Caco-2 (cell line): Measurements from ENCODE around the gene RPS6KA4. TPM values are rescaled to one million over a fixed set of nuclear protein-coding genes. Genes with fewer than 3 reads are reported as not detected.

Experiments used
- BruUV-seq: library from RNA; stranded (reverse); fragments of 400-500 nt; replicated peaks from 2 replicates; lab custom pipeline; 2021; lab: Mats Ljungman, UMichigan
- CTCF ChIA-PET: fragments of 300-600 bp; sonication (Branson Sonifier 250); formaldehyde crosslinking; loops from one replicate; lab custom pipeline; 2022; ENCODE audit warnings: antibody characterized with exemption; lab: Charles Lee
- POLR2A ChIA-PET: fragments of 300-600 bp; sonication (Branson Sonifier 250); formaldehyde crosslinking; loops from one replicate; lab custom pipeline; 2022; ENCODE audit warnings: antibody characterized with exemption; lab: Charles Lee
- DNase-seq, 2 experiments: peaks; one replicate each; pipeline versions ENCODE4 v3.0.0 to v3.0.0-alpha.2; 2020 to 2022
- H3K27me3 ChIP-seq: replicated peaks from 2 replicates; pipeline ENCODE4 v1.6.0; 2011; ENCODE audit warnings: low read length; ENCODE audit not compliant: control insufficient read depth, insufficient read depth
- H3K36me3 ChIP-seq: 2 replicates; pipeline ENCODE4 v1.5.1; 2011; ENCODE audit warnings: low read length; ENCODE audit not compliant: control insufficient read depth, insufficient read depth
- H3K4me1 ChIP-seq: fragments of 250-450 bp; sonication (Bioruptor Pico); 2 replicates; pipeline ENCODE4 v1.5.1; 2020; ENCODE audit warnings: mild to moderate bottlenecking
- H3K4me3 ChIP-seq: 2 replicates; pipeline ENCODE4 v1.5.1; 2011; ENCODE audit warnings: low read depth, mild to moderate bottlenecking, control low read depth, low read length
- H3K9me3 ChIP-seq: fragments of 250-450 bp; sonication (Bioruptor Pico); 2 replicates; pipeline ENCODE4 v1.5.1; 2020; ENCODE audit warnings: mild to moderate bottlenecking, moderate library complexity
- H3K27ac Mint-ChIP-seq: one replicate; pipeline ENCODE4 v1.8.0; 2022; ENCODE audit warnings: mixed read lengths; ENCODE audit not compliant: unreplicated experiment
- H3K27me3 Mint-ChIP-seq: one replicate; pipeline ENCODE4 v1.8.0; 2022; ENCODE audit warnings: mixed read lengths; ENCODE audit not compliant: insufficient read depth, unreplicated experiment
- H3K36me3 Mint-ChIP-seq: one replicate; pipeline ENCODE4 v1.8.0; 2022; ENCODE audit warnings: mild to moderate bottlenecking, mixed read lengths; ENCODE audit not compliant: insufficient read depth, unreplicated experiment
- H3K4me1 Mint-ChIP-seq: one replicate; pipeline ENCODE4 v1.8.0; 2022; ENCODE audit warnings: low read depth, mixed read lengths; ENCODE audit not compliant: unreplicated experiment
- H3K4me3 Mint-ChIP-seq: one replicate; pipeline ENCODE4 v1.8.0; 2022; ENCODE audit warnings: mild to moderate bottlenecking, moderate library complexity, mixed read lengths; ENCODE audit not compliant: unreplicated experiment
- H3K9me3 Mint-ChIP-seq: one replicate; pipeline ENCODE4 v1.8.0; 2022; ENCODE audit warnings: mixed read lengths; ENCODE audit not compliant: unreplicated experiment
- CTCF ChIP-seq, 2 experiments: fragments of 200-600 bp in 1 of 2; IDR thresholded peaks; 1 replicate in 1 of 2; 2 replicates in 1 of 2; pipeline versions ENCODE4 v1.5.1 to v1.8.0; 2011 to 2022; ENCODE audit warnings: antibody characterized with exemption in 1 of 2, control low read depth in 1 of 2, inconsistent platforms in 1 of 2, low read depth in 1 of 2, low read length in 1 of 2, mild to moderate bottlenecking in 1 of 2, moderate library complexity in 1 of 2; ENCODE audit not compliant: insufficient read depth in 1 of 2, severe bottlenecking in 1 of 2, unreplicated experiment in 1 of 2
- intact Hi-C: fragments of 100-400 bp; cut with micrococcal nuclease; formaldehyde crosslinking; loops from one replicate; pipeline ENCODE4 v1.10.0; 2022; ENCODE audit not compliant: unreplicated experiment
- total RNA-seq: library from RNA; stranded (reverse); gene quantifications from 2 replicates; pipeline ENCODE4 v1.2.3, GENCODE V29; 2022

RPS6KA4 gene
- total RNA-seq, 1 experiment from 2014 or later, result 95.7 TPM

DNA sequence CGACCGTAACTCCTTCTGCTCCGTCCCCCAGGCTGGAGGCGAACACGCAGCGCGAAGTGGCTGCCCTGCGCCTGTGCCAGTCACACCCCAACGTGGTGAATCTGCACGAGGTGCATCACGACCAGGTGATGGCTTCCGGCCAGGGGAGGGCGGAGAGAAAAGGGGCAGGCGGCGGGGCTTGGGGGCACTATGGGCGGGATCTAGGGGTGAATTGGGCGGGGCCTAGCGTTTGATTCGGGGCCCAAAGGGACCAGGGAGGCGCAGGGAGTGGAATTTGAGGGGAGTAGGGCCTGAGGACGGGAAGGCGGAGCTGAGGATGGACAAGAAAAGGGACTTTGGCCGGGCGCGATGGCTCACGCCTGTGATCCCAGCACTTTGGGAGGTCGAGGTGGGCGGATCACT is 9.7 kb downstream of the RPS6KA4 start:
- intact Hi-C loops, result no loop called here
- Mint-ChIP-seq H3K4me1 (peaks cover 15% of the 10 kb centered on the region), H3K9me3 (no peaks in the 10 kb centered on the region), H3K27me3 (no peaks in the 10 kb centered on the region), H3K36me3 (peaks cover 89% of the 10 kb centered on the region), H3K27ac (no peak overlapping the region), H3K4me3 (no peak overlapping the region)
- ChIA-PET POLR2A (no interaction called here), CTCF (no interaction called here)
- peaks cover 2% of the 10 kb centered on the region for H3K36me3 ChIP-seq
- no peak for DNase-seq
- no peaks in the 10 kb centered on the region for H3K9me3 ChIP-seq
- H3K4me3 ChIP-seq, result no peak overlapping the region
- BruUV-seq, result no TSS peak
- peaks cover 11% of the 10 kb centered on the region for H3K4me1 ChIP-seq
- H3K27me3 ChIP-seq, result no peaks in the 10 kb centered on the region
- TF ChIP-seq CTCF (IDR thresholded peaks at IDR 0.05; ENCODE audit: insufficient read depth in 1 of 2, low read depth in 1 of 2, low read length in 1 of 2, severe bottlenecking in 1 of 2, unreplicated experiment in 1 of 2), result no peak

DNA sequence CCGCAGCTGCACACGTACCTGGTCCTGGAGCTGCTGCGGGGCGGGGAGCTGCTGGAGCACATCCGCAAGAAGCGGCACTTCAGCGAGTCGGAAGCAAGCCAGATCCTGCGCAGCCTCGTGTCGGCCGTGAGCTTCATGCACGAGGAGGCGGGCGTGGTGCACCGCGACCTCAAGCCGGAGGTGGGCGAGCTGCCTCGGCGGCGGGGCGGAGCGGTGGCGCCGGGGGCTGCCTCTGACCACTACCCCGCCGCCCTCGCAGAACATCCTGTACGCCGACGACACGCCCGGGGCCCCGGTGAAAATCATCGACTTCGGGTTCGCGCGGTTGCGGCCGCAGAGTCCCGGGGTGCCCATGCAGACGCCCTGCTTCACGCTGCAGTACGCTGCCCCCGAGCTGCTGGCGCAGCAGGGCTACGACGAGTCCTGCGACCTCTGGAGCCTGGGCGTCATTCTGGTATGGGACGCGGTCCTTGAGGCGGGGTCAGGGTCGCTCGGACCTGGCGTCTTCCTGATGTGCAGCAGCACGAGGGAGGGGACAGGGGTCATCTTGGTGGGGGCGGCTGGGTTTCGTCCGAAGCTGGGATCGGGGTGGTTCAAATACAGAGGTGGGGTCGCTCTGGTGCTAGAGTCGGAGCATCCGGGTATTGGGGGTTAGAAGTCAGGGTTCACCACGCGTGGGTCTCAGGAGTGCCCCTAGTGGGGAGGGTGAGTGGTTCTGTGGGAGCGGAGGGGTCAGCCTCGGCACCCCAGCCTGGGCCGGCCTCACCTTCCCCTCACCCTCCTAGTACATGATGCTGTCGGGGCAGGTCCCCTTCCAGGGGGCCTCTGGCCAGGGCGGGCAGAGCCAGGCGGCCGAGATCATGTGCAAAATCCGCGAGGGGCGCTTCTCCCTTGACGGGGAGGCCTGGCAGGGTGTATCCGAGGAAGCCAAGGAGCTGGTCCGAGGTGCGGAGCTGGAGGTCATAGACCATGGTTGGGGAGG is 10.8 kb downstream of the RPS6KA4 start:
- H3K27me3 Mint-ChIP-seq, result no peaks in the 10 kb centered on the region
- BruUV-seq, result no TSS peak
- intact Hi-C loops, result no loop called here
- H3K4me3 Mint-ChIP-seq, result no peak overlapping the region
- no peak overlapping the region for H3K4me3 ChIP-seq
- no peak for TF ChIP-seq CTCF (IDR thresholded peaks at IDR 0.05; ENCODE audit: insufficient read depth in 1 of 2, low read depth in 1 of 2, low read length in 1 of 2, severe bottlenecking in 1 of 2, unreplicated experiment in 1 of 2)
- no peak overlapping the region for H3K27ac Mint-ChIP-seq
- ChIA-PET POLR2A (no interaction called here), CTCF (no interaction called here)
- H3K27me3 ChIP-seq, result no peaks in the 10 kb centered on the region
- DNase-seq, result no peak
- H3K36me3 ChIP-seq, result peaks cover 2% of the 10 kb centered on the region
- no peaks in the 10 kb centered on the region for H3K9me3 Mint-ChIP-seq
- no peaks in the 10 kb centered on the region for H3K9me3 ChIP-seq
- H3K4me1 ChIP-seq, result peaks cover 13% of the 10 kb centered on the region
- peaks cover 84% of the 10 kb centered on the region for H3K36me3 Mint-ChIP-seq
- peaks cover 15% of the 10 kb centered on the region for H3K4me1 Mint-ChIP-seq

DNA sequence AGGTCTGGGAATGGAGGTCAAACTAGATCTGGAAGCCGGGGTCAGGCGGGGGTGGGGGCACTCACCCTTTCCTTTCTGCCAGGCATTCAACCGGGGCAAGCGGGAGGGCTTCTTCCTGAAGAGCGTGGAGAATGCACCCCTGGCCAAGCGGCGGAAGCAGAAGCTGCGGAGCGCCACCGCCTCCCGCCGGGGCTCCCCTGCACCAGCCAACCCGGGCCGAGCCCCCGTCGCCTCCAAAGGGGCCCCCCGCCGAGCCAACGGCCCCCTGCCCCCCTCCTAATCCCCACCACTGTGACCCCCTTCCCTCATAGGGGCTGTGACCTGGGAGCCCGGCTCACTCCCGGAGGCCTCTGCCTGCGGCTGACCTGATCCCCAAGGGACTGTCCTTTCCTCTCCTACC is 12.2 kb downstream of the RPS6KA4 start:
- intact Hi-C loops, result no loop called here
- no peaks in the 10 kb centered on the region for H3K27me3 ChIP-seq
- H3K36me3 ChIP-seq, result no peaks in the 10 kb centered on the region; the same call in 1 of the 2 replicates
- no peak overlapping the region for H3K4me3 Mint-ChIP-seq
- peaks cover 69% of the 10 kb centered on the region for H3K36me3 Mint-ChIP-seq
- no peak for DNase-seq
- no peaks in the 10 kb centered on the region for H3K9me3 Mint-ChIP-seq
- CTCF ChIA-PET, result interaction anchor here (0.6 kb wide), 2 partner anchors 52 to 62 kb away, joined by 3 to 4 read pairs; no protein-coding TSS in a partner anchor
- peaks cover 11% of the 10 kb centered on the region for H3K4me1 ChIP-seq
- peaks cover 14% of the 10 kb centered on the region for H3K4me1 Mint-ChIP-seq
- POLR2A ChIA-PET, result no interaction called here
- TF ChIP-seq CTCF (IDR thresholded peaks at IDR 0.05; ENCODE audit: insufficient read depth in 1 of 2, low read depth in 1 of 2, low read length in 1 of 2, severe bottlenecking in 1 of 2, unreplicated experiment in 1 of 2), result no peak
- no peak overlapping the region for H3K27ac Mint-ChIP-seq
- H3K27me3 Mint-ChIP-seq, result no peaks in the 10 kb centered on the region
- no TSS peak for BruUV-seq
- H3K9me3 ChIP-seq, result no peaks in the 10 kb centered on the region
- H3K4me3 ChIP-seq, result no peak overlapping the region
